ENCODE data around the gene HS3ST4.

DNA sequence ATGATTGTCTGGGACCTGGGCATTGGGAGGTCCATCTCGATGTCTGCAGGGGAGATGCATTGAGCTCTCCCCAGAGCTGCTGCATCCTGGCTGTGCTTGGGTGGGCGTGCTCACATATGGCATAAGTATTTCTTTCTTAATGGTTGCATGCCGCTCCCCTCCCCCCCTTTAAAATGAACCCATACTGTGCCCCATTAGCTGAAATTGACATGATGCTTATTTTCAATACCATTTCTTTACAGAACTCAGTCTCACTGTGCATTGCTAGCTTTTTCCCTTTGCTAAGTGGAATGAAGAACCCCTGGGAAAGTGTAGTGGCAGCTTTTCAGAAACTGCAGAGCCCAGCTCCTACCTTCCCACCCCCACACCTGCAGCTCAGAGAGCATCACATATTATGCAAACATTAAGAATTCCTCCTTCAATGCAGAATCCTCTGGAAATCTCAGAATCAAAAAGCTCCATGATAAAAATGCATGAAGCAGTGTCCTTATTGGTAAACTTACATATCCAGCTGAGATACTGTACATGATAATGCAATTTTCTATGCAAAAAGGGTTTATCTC, 56.4 kb downstream of the HS3ST4 start:
- TF ChIP-seq, protein P1, sequence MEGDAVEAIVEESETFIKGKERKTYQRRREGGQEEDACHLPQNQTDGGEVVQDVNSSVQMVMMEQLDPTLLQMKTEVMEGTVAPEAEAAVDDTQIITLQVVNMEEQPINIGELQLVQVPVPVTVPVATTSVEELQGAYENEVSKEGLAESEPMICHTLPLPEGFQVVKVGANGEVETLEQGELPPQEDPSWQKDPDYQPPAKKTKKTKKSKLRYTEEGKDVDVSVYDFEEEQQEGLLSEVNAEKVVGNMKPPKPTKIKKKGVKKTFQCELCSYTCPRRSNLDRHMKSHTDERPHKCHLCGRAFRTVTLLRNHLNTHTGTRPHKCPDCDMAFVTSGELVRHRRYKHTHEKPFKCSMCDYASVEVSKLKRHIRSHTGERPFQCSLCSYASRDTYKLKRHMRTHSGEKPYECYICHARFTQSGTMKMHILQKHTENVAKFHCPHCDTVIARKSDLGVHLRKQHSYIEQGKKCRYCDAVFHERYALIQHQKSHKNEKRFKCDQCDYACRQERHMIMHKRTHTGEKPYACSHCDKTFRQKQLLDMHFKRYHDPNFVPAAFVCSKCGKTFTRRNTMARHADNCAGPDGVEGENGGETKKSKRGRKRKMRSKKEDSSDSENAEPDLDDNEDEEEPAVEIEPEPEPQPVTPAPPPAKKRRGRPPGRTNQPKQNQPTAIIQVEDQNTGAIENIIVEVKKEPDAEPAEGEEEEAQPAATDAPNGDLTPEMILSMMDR (conservative IDR thresholded peaks at IDR 0.05; ENCODE audit: low read depth, low read length): no peak
- TF ChIP-seq POLR2A (IDR thresholded peaks at IDR 0.05; ENCODE audit: low read depth, low read length): no peak
- TF ChIP-seq RAD21 (IDR thresholded peaks at IDR 0.05; ENCODE audit: low read length): no peak
- TF ChIP-seq RFX5 (IDR thresholded peaks at IDR 0.05; ENCODE audit: low read depth, low read length): no peak
- no peak for TF ChIP-seq MXI1 (IDR thresholded peaks at IDR 0.05; ENCODE audit: borderline replicate concordance, low read depth, low read length)
- TF ChIP-seq FOS (IDR thresholded peaks at IDR 0.05; ENCODE audit: low read depth, low read length): no peak
- TF ChIP-seq RCOR1 (IDR thresholded peaks at IDR 0.05; ENCODE audit: insufficient replicate concordance, low read length): no peak
- TF ChIP-seq CEBPB (IDR thresholded peaks at IDR 0.05; ENCODE audit: low read depth, low read length): no peak
- TF ChIP-seq MAZ (IDR thresholded peaks at IDR 0.05; ENCODE audit: borderline replicate concordance, low read depth, low read length): no peak
- TF ChIP-seq, protein P2, sequence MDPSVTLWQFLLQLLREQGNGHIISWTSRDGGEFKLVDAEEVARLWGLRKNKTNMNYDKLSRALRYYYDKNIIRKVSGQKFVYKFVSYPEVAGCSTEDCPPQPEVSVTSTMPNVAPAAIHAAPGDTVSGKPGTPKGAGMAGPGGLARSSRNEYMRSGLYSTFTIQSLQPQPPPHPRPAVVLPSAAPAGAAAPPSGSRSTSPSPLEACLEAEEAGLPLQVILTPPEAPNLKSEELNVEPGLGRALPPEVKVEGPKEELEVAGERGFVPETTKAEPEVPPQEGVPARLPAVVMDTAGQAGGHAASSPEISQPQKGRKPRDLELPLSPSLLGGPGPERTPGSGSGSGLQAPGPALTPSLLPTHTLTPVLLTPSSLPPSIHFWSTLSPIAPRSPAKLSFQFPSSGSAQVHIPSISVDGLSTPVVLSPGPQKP (IDR thresholded peaks at IDR 0.05; ENCODE audit: borderline replicate concordance, low read depth, low read length): no peak
- TF ChIP-seq SMC3 (IDR thresholded peaks at IDR 0.05; ENCODE audit: low read depth, low read length): no peak
- TF ChIP-seq, protein P3, sequence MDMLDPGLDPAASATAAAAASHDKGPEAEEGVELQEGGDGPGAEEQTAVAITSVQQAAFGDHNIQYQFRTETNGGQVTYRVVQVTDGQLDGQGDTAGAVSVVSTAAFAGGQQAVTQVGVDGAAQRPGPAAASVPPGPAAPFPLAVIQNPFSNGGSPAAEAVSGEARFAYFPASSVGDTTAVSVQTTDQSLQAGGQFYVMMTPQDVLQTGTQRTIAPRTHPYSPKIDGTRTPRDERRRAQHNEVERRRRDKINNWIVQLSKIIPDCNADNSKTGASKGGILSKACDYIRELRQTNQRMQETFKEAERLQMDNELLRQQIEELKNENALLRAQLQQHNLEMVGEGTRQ (IDR thresholded peaks at IDR 0.05; ENCODE audit: low read depth, low read length): no peak
- no peak for TF ChIP-seq MAFK (IDR thresholded peaks at IDR 0.05; ENCODE audit: low read depth, low read length)
- no peak for TF ChIP-seq BHLHE40 (IDR thresholded peaks at IDR 0.05; ENCODE audit: low read depth, low read length)

All from IMR-90 (cell line).